Ishikawa (cell line): ENCODE data around the gene HIPK1.

Experiments used
- CEBPB ChIP-seq: IDR thresholded peaks from 2 replicates; pipeline ENCODE4 v1.6.1; 2012
- CREB1 ChIP-seq: IDR thresholded peaks from 2 replicates; pipeline ENCODE4 v1.6.1; 2012; ENCODE audit warnings: low read depth
- EGR1 ChIP-seq: IDR thresholded peaks from 2 replicates; pipeline ENCODE4 v1.6.1; 2012
- EP300 ChIP-seq: IDR thresholded peaks from 2 replicates; pipeline ENCODE4 v1.6.1; 2012; ENCODE audit warnings: borderline replicate concordance
- FOXM1 ChIP-seq: IDR thresholded peaks from 2 replicates; pipeline ENCODE4 v1.6.1; 2012; ENCODE audit warnings: low read depth, borderline replicate concordance
- NFIC ChIP-seq: IDR thresholded peaks from 2 replicates; pipeline ENCODE4 v1.6.1; 2012
- RAD21 ChIP-seq: IDR thresholded peaks from 2 replicates; pipeline ENCODE4 v1.6.1; 2012; ENCODE audit warnings: low read depth
- TAF1 ChIP-seq: IDR thresholded peaks from 2 replicates; pipeline ENCODE4 v1.6.1; 2012; ENCODE audit warnings: low read depth, mild to moderate bottlenecking
- TCF12 ChIP-seq: IDR thresholded peaks from 2 replicates; pipeline ENCODE4 v1.6.1; 2012; ENCODE audit warnings: low read depth
- TEAD4 ChIP-seq: IDR thresholded peaks from 2 replicates; pipeline ENCODE4 v1.6.1; 2012
- YY1 ChIP-seq: IDR thresholded peaks from 2 replicates; pipeline ENCODE4 v1.6.1; 2012; ENCODE audit warnings: low read depth
- ZBTB7A ChIP-seq: IDR thresholded peaks from 2 replicates; pipeline ENCODE4 v1.6.1; 2012; ENCODE audit warnings: low read depth
- TF ChIP-seq, protein P1 (sequence below): IDR thresholded peaks from 2 replicates; pipeline ENCODE4 v1.6.1; 2012
- TF ChIP-seq, protein P2 (sequence below): IDR thresholded peaks from 2 replicates; pipeline ENCODE4 v1.6.1; 2012
- TF ChIP-seq, protein P3 (sequence below): IDR thresholded peaks from 2 replicates; pipeline ENCODE4 v1.6.1; 2012; ENCODE audit warnings: low read depth, mild to moderate bottlenecking

Gene HIPK1

DNA sequence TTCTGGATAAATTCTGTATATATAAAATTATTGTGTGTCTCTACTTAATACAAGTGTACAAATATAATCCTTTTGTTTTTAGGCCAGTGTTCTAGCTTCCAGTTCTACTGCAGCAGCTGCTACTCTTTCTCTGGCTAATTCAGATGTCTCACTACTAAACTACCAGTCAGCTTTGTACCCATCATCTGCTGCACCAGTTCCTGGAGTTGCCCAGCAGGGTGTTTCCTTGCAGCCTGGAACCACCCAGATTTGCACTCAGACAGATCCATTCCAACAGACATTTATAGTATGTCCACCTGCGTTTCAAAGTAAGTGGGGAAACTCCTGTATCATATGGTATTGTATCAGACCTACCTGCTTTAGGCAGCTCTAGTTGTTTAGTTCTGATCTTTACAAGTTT is 28.9 kb downstream of the HIPK1 start:
- TF ChIP-seq ZBTB7A, result no peak
- no peak for TF ChIP-seq TEAD4
- no peak for TF ChIP-seq EP300
- TF ChIP-seq, protein P1, sequence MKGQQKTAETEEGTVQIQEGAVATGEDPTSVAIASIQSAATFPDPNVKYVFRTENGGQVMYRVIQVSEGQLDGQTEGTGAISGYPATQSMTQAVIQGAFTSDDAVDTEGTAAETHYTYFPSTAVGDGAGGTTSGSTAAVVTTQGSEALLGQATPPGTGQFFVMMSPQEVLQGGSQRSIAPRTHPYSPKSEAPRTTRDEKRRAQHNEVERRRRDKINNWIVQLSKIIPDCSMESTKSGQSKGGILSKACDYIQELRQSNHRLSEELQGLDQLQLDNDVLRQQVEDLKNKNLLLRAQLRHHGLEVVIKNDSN, result no peak
- no peak for TF ChIP-seq RAD21

DNA sequence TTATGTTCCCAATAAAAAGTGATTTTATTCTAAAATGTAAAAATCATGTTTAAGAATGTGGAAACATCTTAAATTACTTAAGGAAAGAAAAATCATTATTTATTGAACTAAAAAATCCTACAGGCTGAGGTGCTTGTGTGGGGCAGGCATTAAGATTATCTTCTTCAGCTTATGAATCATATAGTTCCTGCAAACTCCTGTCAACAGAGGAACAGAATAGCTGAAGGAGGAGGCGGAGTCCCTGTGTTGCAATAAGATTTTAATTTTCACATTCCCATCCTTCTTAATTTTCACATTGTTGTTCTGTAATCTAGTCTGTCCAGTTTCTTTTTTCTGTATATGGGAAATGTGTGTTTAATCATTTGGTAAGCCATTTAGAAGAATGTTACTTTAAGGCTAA is 29.6 kb downstream of the HIPK1 start:
- TF ChIP-seq TEAD4, result no peak
- no peak for TF ChIP-seq EGR1
- TF ChIP-seq RAD21, result no peak
- TF ChIP-seq, protein P1, result no peak

DNA sequence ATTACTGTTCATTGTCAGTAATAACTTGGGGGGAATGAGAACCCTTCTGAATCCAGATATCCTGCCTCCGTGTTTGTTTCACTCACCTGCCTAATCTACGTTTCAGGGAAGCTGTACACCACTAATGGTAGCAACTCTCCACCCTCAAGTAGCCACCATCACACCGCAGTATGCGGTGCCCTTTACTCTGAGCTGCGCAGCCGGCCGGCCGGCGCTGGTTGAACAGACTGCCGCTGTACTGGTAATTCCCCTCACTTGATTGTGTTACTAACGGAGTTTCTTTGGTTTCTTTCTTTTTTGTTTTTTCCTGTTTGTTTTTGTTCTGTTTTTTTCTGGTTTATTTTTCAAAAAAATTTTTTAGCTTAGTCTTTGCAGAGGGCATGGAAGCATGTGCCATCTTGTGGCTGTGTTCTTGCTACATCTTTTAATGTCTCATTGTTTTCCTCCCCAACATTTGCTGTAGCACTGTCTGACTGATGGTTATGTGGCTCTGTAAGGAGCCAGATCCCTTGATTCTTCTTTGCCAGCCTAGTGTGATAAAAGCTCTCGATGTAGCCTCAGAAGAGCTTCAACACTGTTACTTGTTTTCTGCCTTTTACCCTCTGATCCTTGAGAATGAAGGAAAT is 34.3 kb downstream of the HIPK1 start:
- TF ChIP-seq RAD21, result no peak
- no peak for TF ChIP-seq TCF12
- TF ChIP-seq, protein P2, sequence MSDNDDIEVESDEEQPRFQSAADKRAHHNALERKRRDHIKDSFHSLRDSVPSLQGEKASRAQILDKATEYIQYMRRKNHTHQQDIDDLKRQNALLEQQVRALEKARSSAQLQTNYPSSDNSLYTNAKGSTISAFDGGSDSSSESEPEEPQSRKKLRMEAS, result no peak
- TF ChIP-seq TAF1, result no peak
- no peak for TF ChIP-seq FOXM1
- TF ChIP-seq CEBPB, result no peak
- TF ChIP-seq TEAD4, result no peak
- no peak for TF ChIP-seq EGR1
- TF ChIP-seq, protein P3, sequence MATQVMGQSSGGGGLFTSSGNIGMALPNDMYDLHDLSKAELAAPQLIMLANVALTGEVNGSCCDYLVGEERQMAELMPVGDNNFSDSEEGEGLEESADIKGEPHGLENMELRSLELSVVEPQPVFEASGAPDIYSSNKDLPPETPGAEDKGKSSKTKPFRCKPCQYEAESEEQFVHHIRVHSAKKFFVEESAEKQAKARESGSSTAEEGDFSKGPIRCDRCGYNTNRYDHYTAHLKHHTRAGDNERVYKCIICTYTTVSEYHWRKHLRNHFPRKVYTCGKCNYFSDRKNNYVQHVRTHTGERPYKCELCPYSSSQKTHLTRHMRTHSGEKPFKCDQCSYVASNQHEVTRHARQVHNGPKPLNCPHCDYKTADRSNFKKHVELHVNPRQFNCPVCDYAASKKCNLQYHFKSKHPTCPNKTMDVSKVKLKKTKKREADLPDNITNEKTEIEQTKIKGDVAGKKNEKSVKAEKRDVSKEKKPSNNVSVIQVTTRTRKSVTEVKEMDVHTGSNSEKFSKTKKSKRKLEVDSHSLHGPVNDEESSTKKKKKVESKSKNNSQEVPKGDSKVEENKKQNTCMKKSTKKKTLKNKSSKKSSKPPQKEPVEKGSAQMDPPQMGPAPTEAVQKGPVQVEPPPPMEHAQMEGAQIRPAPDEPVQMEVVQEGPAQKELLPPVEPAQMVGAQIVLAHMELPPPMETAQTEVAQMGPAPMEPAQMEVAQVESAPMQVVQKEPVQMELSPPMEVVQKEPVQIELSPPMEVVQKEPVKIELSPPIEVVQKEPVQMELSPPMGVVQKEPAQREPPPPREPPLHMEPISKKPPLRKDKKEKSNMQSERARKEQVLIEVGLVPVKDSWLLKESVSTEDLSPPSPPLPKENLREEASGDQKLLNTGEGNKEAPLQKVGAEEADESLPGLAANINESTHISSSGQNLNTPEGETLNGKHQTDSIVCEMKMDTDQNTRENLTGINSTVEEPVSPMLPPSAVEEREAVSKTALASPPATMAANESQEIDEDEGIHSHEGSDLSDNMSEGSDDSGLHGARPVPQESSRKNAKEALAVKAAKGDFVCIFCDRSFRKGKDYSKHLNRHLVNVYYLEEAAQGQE, result no peak
- no peak for TF ChIP-seq ZBTB7A
- TF ChIP-seq YY1, result no peak
- TF ChIP-seq, protein P1, result no peak
- TF ChIP-seq EP300, result no peak
- TF ChIP-seq NFIC, result no peak
- no peak for TF ChIP-seq CREB1

DNA sequence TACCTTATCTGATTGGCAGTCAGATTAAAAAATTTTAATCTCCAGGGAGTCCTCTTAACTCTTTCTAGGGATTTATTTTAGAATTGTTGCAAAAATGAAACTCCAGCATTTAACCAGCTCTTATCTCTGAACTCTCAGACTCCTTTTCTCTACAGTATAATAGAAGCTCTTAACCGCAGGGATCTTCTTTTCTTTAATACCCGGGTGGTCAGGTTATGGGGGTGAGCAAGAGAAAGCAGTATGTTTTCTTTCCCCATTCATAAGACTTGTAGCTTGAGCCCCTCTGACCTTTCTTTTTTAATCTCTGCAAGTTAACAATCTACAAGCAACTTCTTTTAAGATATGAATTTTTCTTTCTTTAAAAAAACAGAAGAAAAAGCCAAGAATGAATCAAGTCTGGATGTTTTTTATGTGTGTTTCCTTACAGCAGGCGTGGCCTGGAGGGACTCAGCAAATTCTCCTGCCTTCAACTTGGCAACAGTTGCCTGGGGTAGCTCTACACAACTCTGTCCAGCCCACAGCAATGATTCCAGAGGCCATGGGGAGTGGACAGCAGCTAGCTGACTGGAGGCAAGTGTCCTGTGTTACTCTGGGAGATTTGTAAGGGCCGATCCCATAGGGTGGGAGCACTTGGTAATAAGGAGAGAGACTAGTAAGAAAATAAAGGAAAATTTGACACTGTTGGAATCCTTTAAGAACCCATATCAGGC is 36.7 kb downstream of the HIPK1 start:
- no peak for TF ChIP-seq YY1
- TF ChIP-seq EGR1, result no peak
- no peak for TF ChIP-seq TEAD4
- no peak for TF ChIP-seq EP300
- TF ChIP-seq, protein P2, result no peak
- no peak for TF ChIP-seq CREB1
- TF ChIP-seq NFIC, result no peak
- no peak for TF ChIP-seq TAF1
- TF ChIP-seq, protein P3, result no peak
- no peak for TF ChIP-seq FOXM1
- TF ChIP-seq, protein P1, result no peak
- TF ChIP-seq CEBPB, result no peak
- TF ChIP-seq ZBTB7A, result no peak
- no peak for TF ChIP-seq RAD21
- no peak for TF ChIP-seq TCF12

DNA sequence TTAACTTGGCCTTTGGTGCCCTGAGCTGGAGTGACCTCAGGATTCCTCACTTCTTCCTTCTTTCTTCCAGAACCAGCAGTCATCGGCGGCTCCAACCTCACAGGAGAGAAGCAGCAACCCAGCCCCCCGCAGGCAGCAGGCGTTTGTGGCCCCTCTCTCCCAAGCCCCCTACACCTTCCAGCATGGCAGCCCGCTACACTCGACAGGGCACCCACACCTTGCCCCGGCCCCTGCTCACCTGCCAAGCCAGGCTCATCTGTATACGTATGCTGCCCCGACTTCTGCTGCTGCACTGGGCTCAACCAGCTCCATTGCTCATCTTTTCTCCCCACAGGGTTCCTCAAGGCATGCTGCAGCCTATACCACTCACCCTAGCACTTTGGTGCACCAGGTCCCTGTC is 43.8 kb downstream of the HIPK1 start:
- no peak for TF ChIP-seq RAD21
- TF ChIP-seq, protein P3, result no peak
